T-helper 2 cell treated with Interferon-gamma antibody and Interleukin-4, amounts not matched to agents 5 μg/mL and 100 μg/mL, for 36 hours (primary cell): ENCODE results near the gene TMEM74B.
"Not testable (repeated sequence)": the region's sequence is repeated elsewhere in the genome, so short reads cannot be mapped to it uniquely, and the experiment has no call there.

Experiments
- DNase-seq: peaks from one replicate; pipeline ENCODE4 v3.0.0; 2021; ENCODE audit warnings: low spot score
- H3K27ac Mint-ChIP-seq: one replicate; pipeline ENCODE4 v1.8.0; 2021; ENCODE audit warnings: mild to moderate bottlenecking, mixed read lengths
- H3K27me3 Mint-ChIP-seq: one replicate; pipeline ENCODE4 v1.8.0; 2021; ENCODE audit warnings: low read depth, mixed read lengths
- H3K36me3 Mint-ChIP-seq: one replicate; pipeline ENCODE4 v1.8.0; 2021; ENCODE audit warnings: low read depth, mixed read lengths
- H3K4me1 Mint-ChIP-seq: one replicate; pipeline ENCODE4 v1.8.0; 2021; ENCODE audit warnings: low read depth, mixed read lengths
- H3K4me3 Mint-ChIP-seq: one replicate; pipeline ENCODE4 v1.8.0; 2022; ENCODE audit warnings: mild to moderate bottlenecking, moderate library complexity, mixed read lengths
- H3K9me3 Mint-ChIP-seq: one replicate; pipeline ENCODE4 v1.8.0; 2021; ENCODE audit warnings: mixed read lengths

The TMEM74B gene

DNA sequence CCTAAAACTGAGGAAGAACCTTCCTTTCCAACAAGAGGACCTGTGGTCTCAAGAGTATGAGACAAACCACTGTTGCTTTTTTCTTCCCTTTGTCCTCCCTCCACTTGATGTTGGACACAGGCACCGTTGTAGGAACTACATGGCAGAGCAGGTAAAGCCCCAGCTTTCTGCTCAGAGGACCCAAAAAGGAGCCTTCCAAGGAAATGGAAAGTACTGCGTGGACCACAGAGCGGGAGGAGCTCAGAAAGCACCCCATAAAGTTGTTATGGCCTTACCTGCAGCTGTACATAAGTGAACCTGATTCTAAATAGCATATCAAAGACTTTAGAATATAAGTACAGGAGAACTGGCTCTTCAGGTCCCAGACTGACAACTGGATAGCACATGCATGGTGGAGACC, 29.4 kb downstream of the TMEM74B start:
- H3K4me3 Mint-ChIP-seq: no peak overlapping the region
- no peak overlapping the region for H3K27ac Mint-ChIP-seq
- H3K9me3 Mint-ChIP-seq: no peaks in the 10 kb centered on the region
- DNase-seq: no peak
- H3K36me3 Mint-ChIP-seq: peaks cover 43% of the 10 kb centered on the region
- peaks cover 6% of the 10 kb centered on the region for H3K4me1 Mint-ChIP-seq
- no peaks in the 10 kb centered on the region for H3K27me3 Mint-ChIP-seq

DNA sequence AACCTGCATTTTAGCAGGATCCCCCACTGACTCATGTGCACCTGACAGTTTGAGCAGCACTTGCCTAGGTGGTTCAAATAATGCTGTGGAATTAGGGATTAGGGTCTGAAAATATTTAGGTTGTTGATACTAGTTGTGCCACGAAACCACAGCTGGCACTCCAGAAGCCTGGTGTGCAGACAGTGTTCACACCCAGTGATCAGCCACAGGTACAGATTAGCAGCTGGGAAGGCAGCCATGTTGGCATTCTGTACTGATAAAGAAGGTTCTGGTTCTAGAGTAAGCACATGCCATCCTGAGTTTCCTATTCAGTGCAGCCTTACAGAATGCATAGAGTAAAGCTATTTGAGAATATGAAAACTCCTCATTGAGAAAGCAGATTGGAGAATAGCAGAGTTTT, 30.1 kb downstream of the TMEM74B start:
- Mint-ChIP-seq H3K4me3 (no peak overlapping the region), H3K36me3 (peaks cover 40% of the 10 kb centered on the region), H3K27me3 (no peaks in the 10 kb centered on the region), H3K9me3 (no peaks in the 10 kb centered on the region), H3K4me1 (peaks cover 6% of the 10 kb centered on the region), H3K27ac (no peak overlapping the region)
- no peak for DNase-seq

DNA sequence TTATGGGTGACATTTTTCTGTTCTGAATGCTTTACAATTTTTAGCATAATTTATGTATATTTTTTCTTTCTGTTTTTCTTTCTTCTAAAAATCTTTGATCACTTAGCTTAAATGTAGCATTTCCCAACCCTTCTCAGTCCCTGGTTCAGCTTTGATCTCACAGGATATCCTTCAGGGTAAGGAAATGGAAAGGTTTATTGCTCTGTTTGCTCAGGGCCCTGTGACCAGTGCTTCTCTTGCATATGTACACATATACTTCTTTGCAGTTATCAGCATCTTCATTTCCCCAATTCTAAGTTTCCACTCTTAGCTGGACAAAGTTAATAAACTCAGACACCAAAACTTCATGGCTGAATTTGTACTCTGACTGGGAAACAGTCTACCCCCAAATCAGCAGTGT, 30.6 kb downstream of the TMEM74B start:
- Mint-ChIP-seq H3K27me3 (no peaks in the 10 kb centered on the region), H3K36me3 (peaks cover 42% of the 10 kb centered on the region), H3K27ac (no peak overlapping the region), H3K4me3 (no peak overlapping the region), H3K4me1 (peaks cover 6% of the 10 kb centered on the region), H3K9me3 (no peaks in the 10 kb centered on the region)
- no peak for DNase-seq

DNA sequence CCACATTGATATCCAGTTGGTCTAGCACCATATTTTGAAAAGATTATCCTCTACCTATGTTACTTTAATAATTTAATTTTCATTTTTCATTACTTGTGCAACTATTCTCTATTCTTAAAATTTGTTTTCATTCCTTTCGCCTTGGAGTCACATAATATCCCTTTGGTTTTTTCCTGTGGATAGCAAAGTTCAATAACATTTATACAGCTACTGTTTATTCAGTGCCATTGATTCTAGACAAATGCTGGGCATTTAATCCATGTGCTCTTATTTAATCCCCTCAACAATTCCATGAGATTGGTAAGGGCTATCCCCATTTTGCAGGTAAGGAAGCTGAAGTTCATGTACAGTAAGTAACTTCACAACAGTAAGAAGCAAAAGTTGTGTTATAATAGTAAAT, 33.8 kb downstream of the TMEM74B start:
- Mint-ChIP-seq H3K4me1 (peaks cover 6% of the 10 kb centered on the region), H3K9me3 (no peaks in the 10 kb centered on the region), H3K27me3 (no peaks in the 10 kb centered on the region), H3K27ac (no peak overlapping the region), H3K4me3 (no peak overlapping the region), H3K36me3 (peaks cover 46% of the 10 kb centered on the region)
- no peak for DNase-seq

DNA sequence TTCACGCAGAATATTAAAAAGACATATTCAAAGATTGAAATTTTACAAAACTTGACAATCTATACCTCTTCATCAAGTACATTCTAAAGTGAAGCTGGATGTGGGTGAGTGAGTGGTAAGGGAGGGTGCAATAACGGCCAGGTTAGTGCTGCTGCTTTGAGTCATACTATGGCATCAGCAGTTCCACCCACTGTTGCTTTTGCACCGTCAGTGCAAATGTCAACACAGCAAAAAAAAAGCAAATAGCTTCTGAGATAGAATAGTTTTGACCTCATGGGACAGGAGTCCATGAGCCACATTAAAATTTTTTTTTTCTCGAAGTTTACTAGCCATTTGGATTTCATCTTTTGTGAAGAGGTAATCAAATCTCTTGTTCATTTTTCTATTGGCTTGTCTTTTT, 34.6 kb downstream of the TMEM74B start:
- H3K36me3 Mint-ChIP-seq: peaks cover 41% of the 10 kb centered on the region
- H3K27ac Mint-ChIP-seq: no peak overlapping the region
- H3K27me3 Mint-ChIP-seq: no peaks in the 10 kb centered on the region
- H3K4me3 Mint-ChIP-seq: no peak overlapping the region
- no peaks in the 10 kb centered on the region for H3K9me3 Mint-ChIP-seq
- DNase-seq: peak; percentile 30
- peaks cover 6% of the 10 kb centered on the region for H3K4me1 Mint-ChIP-seq

DNA sequence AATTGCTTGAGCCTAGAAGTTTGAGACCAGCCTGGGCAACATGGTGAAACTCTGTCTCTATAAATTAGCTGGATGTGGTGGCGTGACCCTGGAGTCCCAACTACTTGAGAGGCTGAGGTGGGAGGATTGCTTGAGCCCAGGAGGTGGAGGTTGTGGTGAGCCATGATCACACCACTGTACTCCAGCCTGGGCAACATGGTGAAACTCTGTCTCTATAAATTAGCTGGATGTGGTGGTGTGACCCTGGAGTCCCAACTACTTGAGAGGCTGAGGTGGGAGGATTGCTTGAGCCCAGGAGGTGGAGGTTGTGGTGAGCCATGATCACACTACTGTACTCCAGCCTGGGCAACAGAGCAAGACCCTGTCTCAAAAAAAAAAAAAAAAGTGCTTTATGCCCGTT, 35.0 kb downstream of the TMEM74B start:
- peaks cover 37% of the 10 kb centered on the region for H3K36me3 Mint-ChIP-seq
- not testable (repeated sequence) for H3K27me3 Mint-ChIP-seq, H3K27ac Mint-ChIP-seq, H3K9me3 Mint-ChIP-seq, H3K4me3 Mint-ChIP-seq, DNase-seq, H3K4me1 Mint-ChIP-seq

DNA sequence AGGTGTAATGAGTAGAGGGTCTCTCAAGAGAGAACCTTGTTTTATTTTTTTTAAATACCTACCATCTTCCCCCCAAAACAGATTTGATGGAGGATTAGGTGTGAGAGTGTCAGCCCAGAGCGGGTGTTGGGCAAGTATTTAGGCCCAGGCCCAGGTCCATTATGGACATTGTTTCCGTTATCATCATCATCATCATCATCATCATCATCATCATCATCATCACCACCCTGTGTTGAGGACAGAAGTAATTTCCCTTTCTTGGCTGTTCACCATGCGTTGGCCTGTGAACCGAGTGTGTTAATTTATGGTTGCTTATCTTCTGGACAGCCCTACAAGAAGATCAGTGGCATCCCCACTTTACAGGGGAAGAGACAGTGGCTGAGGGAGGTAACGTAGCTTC, 37.8 kb downstream of the TMEM74B start:
- H3K27me3 Mint-ChIP-seq: no peaks in the 10 kb centered on the region
- H3K9me3 Mint-ChIP-seq: no peaks in the 10 kb centered on the region
- peaks cover 6% of the 10 kb centered on the region for H3K4me1 Mint-ChIP-seq
- no peak for DNase-seq
- H3K4me3 Mint-ChIP-seq: no peak overlapping the region
- peaks cover 31% of the 10 kb centered on the region for H3K36me3 Mint-ChIP-seq
- no peak overlapping the region for H3K27ac Mint-ChIP-seq

DNA sequence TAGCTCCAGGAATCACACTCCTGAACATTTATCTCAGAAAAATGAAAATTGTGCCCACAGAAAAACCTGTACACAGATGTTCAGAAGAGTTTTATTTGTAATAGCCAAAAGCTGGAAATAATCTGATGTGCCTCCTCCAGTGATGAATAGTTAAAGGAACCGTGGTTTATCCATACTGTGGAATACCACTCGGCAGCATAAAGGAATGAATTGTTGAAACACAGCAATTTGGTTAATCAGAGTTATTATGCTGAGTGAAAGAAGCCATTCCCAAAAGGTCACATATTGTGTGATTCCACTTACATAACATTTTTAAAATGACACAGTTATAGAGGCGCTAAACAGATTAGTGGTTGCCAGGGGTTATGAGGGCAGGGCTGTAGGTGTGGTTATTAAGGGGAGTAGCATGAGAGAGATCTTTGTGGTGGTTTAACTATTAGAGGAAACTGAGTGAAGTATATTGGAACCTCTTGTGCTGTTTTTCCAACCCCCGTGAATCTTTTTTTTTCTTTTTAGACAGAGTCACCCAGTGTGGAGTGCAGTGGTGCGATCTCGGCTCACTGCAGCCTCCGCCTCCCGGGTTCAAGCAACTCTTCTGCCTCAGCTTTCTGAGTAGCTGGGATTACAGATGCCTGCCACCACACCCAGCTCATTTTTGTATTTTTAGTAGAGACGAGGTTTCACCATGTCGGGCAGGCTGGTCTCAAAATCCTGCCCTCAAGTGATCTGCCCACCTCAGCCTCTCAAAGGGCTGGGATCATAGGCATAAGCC, 40.2 kb downstream of the TMEM74B start:
- no peaks in the 10 kb centered on the region for H3K4me1 Mint-ChIP-seq
- H3K36me3 Mint-ChIP-seq: peaks cover 37% of the 10 kb centered on the region
- DNase-seq: no peak
- H3K27ac Mint-ChIP-seq: no peak overlapping the region
- H3K9me3 Mint-ChIP-seq: no peaks in the 10 kb centered on the region
- no peaks in the 10 kb centered on the region for H3K27me3 Mint-ChIP-seq
- no peak overlapping the region for H3K4me3 Mint-ChIP-seq

DNA sequence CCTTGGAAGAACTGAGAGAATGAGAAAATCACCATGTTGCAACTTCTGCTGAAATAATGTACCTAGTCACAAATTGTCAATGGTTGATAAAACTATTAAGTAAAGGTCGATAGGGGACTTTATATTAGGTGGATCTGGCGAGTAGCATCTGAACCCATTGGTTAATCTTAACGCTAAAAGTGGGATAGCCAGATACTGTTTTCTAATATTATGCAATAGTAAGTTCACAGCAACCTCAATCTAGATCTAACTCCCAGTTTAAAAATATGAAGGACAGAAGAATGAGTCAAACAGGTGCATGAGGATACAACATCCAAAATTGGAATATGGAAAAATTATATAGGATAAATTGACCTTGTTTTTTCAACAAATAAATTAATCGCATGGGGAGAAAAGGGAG, 47.5 kb downstream of the TMEM74B start:
- peaks cover 7% of the 10 kb centered on the region for H3K4me1 Mint-ChIP-seq
- H3K4me3 Mint-ChIP-seq: no peak overlapping the region
- DNase-seq: no peak
- no peaks in the 10 kb centered on the region for H3K27me3 Mint-ChIP-seq
- peaks cover 72% of the 10 kb centered on the region for H3K36me3 Mint-ChIP-seq
- no peak overlapping the region for H3K27ac Mint-ChIP-seq
- peaks cover 7% of the 10 kb centered on the region for H3K9me3 Mint-ChIP-seq

DNA sequence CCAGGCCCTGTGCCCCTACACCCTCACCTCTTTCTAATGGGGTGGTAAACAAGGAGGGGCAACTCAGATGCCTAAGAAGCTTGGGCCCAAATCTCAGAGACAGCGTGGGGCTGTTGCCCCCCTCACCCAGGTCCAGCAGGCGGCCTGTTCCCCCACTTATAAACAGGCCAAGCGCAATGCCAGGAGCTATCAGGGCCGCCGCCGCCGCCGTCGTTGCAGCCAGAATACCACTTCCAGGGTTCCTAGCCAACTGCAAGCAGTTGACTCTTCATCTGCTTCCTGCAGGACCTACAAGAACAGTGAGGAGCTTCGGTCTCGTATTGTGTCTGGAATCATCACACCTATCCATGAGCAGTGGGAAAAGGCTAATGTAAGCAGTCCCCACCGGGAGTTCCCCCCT, 49.9 kb downstream of the TMEM74B start:
- H3K27me3 Mint-ChIP-seq: no peaks in the 10 kb centered on the region
- H3K36me3 Mint-ChIP-seq: peaks cover 80% of the 10 kb centered on the region
- no peak overlapping the region for H3K4me3 Mint-ChIP-seq
- no peak for DNase-seq
- H3K27ac Mint-ChIP-seq: no peak overlapping the region
- H3K4me1 Mint-ChIP-seq: peaks cover 11% of the 10 kb centered on the region
- peaks cover 7% of the 10 kb centered on the region for H3K9me3 Mint-ChIP-seq

DNA sequence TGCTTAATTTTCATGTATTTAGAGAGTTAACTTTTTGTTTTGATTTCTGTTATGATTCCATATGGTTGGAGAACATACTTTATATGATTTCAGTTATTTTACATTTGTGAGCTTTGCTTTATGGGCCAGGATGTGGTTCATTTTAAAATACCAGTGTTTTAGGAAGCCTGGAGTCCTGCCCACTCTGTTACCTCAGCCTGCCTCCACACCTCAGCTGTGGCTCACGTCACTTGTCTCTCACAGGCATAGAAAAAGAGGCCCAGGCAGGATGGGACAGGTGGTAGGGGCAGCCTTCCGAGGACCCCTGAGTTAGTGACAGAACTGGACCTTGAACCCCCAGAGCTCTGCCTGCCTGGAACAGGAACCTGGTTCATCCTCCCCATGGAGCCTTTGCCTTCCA, 50.4 kb downstream of the TMEM74B start:
- H3K9me3 Mint-ChIP-seq: peaks cover 7% of the 10 kb centered on the region

DNA sequence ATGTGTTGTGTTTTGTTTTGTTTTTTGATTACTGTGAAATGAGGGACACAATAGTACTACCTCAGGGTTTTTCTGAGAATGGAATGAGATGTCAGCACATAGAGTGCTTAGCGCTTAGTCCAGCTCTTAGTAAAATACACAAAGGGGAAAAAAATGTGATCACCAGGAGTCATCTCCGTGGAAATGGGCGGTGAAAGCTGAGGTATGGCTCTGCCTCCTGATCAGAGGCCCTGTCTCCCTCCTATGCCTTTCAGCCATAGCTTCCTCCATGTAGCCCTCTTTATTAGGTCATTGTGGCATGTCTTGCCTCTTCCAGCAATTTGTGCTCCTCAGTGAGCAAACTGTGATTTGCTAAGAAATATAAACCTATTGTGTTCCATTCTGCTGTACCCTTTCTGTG, 53.4 kb downstream of the TMEM74B start:
- H3K27ac Mint-ChIP-seq: no peak overlapping the region
- no peak overlapping the region for H3K4me3 Mint-ChIP-seq
- no peaks in the 10 kb centered on the region for H3K27me3 Mint-ChIP-seq
- peaks cover 7% of the 10 kb centered on the region for H3K9me3 Mint-ChIP-seq
- no peak for DNase-seq
- H3K36me3 Mint-ChIP-seq: peaks cover 80% of the 10 kb centered on the region
- H3K4me1 Mint-ChIP-seq: peaks cover 11% of the 10 kb centered on the region

More for the DNA sequence above, 50.4 kb downstream of the TMEM74B start:
- Mint-ChIP-seq H3K36me3 (peaks cover 84% of the 10 kb centered on the region), H3K4me3 (no peak overlapping the region), H3K27ac (no peak overlapping the region), H3K4me1 (peaks cover 11% of the 10 kb centered on the region), H3K27me3 (no peaks in the 10 kb centered on the region)
- DNase-seq: no peak

DNA sequence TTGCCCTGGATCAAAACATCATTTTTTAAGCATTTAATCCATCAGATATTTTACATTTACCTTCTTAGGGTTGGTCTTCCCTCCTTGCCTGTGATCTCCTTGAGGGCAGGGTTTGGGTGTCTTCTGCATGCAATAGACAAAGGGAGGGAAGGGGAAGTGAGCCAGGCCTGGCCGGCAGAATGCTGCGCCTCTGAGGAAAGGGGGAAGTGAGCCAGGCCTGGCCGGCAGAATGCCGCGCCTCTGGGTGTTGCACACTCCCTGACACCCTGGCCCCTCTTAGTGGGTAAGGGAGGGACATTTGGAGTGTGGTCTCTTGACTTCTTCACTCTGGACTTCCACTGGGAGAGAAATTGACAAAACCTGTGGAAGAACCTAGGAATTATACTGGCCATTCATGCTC, 53.9 kb downstream of the TMEM74B start:
- no peaks in the 10 kb centered on the region for H3K27me3 Mint-ChIP-seq
- peaks cover 78% of the 10 kb centered on the region for H3K36me3 Mint-ChIP-seq
- H3K27ac Mint-ChIP-seq: no peak overlapping the region
- H3K4me1 Mint-ChIP-seq: peaks cover 15% of the 10 kb centered on the region
- H3K9me3 Mint-ChIP-seq: peaks cover 7% of the 10 kb centered on the region
- H3K4me3 Mint-ChIP-seq: no peak overlapping the region
- DNase-seq: no peak
